NCI-H146 treated with DMSO at 0.1 percent for 48 hours (cell line): ENCODE measurements around the gene SNTB2.

Experiments
- DNase-seq: peaks from one replicate; lab custom pipeline; 2025; ENCODE audit not compliant: unreplicated experiment; lab: John Stamatoyannopoulos, UW

Gene SNTB2

DNA sequence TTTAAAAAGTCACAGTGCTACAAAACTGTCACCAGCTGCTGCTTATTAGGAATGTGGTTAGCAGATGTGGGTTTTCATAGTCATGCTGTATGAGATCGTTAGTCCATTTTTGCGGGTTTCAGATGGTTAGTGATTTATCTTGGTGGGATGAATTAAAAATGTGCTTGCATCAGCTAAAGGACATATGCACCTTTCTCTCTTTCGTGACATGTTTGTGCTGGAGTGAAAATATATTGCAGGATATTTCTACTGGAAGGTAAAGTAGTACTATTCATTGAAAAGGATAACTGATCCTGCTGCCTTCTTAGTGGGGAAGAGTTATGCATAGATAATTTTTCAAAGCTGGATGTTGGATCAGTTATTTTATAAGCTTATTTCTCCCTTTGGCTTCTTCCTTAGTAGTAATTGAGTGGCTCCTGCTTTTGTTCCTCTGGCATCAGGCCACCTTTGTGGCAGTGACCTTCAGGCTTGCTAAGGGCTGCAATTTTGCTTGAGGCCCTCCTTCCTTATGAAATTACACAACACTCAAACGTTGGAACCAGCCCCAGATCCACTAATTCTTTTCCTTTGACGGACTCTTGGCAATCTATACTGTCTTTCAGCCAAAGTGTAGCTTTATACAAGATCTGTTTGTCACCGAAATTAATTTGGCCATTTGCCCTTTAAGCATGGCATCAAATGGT, 7.5 kb upstream of the SNTB2 start:
- no peak for DNase-seq

- no peak for DNase-seq
Measured at GRCh38 chr16:69180011-69180338, 7.0 kb upstream of the SNTB2 start.

- DNase-seq, result no peak
Measured at GRCh38 chr16:69182730-69183416, 4.1 kb upstream of the SNTB2 start.

DNA sequence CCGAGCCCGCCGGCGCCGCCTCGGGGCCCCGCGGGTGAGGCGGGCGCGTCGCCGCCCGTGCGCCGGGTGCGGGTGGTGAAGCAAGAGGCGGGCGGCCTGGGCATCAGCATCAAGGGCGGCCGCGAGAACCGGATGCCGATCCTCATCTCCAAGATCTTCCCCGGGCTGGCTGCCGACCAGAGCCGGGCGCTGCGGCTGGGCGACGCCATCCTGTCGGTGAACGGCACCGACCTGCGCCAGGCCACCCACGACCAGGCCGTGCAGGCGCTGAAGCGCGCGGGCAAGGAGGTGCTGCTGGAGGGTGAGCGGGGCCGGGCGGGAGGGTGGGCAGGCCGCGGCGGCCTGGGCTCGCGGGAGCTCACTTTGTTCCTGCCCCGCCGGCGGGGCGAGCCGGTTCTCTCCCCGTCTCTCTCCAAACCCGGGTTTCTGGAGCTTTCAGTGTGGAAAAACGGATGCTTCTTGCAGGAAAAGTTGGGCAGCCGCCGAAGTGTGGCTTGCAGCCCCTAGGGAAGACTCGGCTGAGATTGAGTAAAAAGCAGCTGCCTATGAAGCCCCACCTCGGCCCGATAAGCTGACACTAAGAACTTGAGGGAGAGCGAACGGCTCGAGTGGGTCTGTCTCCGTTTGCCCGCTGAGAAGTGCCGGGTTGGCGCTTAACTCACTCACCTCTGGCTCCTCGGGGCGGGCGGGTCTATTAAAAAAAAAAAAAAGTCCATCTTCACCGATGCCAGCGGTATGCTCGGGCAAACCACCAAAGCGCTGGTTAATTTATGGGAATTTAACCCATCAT, 677 bp downstream of the SNTB2 start:
- no peak for DNase-seq

DNA sequence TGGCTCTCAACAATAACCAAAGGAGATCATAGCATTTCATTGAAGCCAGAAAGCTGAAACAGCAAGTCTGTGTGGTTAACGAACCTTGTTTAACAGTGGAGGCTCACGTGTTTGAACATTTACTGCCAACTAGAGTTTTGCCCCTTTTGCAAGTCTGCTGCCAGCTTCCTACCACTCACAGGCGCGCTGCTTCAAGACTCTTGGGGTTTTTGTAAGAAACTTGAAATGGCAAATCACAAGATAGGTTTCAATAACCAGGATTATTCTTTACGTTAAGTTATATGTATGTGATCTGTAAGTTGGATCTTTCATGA, 1.2 kb downstream of the SNTB2 start:
- no peak for DNase-seq

- DNase-seq, result no peak
Measured at GRCh38 chr16:69188716-69189115, 1.8 kb downstream of the SNTB2 start.

DNA sequence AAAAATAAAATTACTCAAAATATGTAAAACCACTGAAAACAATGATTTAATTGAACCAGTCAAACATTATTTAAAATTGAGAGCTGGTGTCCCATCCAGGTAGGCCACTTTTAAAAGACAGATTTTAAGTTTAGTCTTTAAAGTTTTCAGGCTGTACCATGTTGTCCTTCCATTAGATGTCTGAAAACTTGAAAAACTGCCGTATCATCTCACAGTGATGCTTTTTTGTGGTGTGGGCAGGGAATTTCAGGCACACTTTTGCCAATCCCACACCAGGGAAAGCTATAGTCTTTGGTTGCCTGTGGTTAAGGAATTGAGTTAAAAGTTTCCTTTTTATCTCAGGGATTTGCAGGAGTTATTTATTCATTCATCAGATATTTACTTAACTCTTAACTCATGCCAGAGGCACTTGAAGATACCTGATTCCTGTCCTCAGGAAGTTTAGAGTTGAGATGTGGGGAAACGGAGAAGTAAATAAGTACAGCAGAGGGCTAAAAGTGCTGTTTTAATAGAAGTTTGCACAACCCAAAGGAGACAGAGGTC, 3.2 kb downstream of the SNTB2 start:
- DNase-seq, result no peak

- DNase-seq, result no peak
Measured at GRCh38 chr16:69190598-69190997, 3.6 kb downstream of the SNTB2 start.

DNA sequence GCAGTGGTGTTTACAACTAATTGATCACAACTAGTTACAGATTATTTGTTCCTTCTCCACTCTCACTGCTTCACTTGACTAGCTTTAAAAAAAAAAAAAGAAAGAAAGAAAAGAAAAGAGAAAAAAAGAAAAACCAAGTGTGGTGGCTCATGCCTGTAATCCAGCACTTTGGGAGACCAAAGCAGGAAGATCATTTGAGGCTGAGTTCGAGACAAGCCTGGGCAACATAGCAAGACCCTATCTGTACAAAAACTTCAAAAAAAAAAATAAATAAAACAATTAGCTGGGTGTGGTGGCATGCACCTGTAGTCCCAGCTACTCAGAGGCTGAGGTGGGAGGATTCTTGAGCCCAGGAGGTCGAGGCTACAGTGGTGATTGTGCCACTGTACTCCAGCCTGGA, 4.2 kb downstream of the SNTB2 start:
- no peak for DNase-seq

- DNase-seq, result no peak
Measured at GRCh38 chr16:69193855-69194254, 6.9 kb downstream of the SNTB2 start.

- DNase-seq, result no peak
Measured at GRCh38 chr16:69194488-69194887, 7.5 kb downstream of the SNTB2 start.

GRCh38 chr16:69195369-69196029, 8.5 kb downstream of the SNTB2 start:
- DNase-seq, result no peak

DNA sequence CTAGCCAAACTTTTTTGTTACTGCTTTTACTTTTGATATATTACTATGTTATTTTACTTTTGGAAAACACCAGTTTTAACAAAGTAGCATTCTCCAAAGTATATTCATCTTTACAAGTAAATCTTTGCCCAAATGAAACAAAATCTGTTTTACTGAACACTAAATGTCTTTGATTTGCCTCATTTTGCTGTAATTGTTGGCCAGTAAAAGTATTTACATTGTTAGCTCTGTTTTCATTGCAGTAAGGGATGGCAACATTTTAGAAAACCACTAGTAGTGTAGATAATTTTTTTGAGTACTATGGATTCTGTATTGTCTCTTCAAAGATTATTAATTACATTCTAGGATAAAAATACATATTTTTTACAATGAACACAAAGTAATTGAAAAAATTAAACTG, 10.6 kb downstream of the SNTB2 start:
- DNase-seq, result no peak

- no peak for DNase-seq
Measured at GRCh38 chr16:69199382-69199781, 12.4 kb downstream of the SNTB2 start.

DNA sequence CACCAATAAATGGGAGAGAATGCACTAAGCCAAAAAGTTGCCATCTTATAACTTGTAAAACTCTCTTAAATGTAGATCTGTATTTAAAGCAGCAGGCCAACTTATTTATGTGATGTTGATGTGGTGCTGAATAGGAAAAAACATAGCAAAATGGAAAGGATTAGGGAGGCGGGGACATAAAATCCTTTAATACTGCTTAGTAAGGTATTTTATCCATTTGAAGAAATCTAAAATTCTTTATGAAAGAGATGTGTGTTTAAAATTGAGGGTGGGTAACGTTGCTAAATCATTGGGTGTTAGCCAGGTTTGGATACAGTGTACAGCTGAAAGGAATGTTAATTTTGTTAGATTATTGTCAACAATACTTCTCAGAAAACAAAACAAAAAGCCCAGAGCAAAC, 14.3 kb downstream of the SNTB2 start:
- no peak for DNase-seq

GRCh38 chr16:69201787-69202186, 14.8 kb downstream of the SNTB2 start:
- DNase-seq, result no peak

DNA sequence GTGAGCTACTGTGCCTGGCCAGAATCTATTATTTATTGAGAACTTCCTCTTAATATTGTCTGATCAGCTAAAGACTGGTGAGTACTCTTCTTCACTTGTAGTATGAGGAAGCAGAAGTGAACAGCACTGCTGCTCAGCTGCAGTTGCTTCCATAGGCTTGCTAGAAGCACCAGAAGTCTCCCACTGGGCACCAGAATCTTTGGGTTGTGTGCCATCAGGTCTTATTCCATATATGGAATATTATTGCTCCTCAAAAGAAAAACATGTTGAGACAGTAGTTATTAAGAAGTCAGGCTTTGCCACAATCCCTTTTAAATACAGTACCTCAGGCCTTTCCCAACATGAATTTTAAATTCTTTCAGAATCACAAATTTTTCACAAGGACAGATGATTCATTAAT, 17.2 kb downstream of the SNTB2 start:
- DNase-seq, result no peak

DNA sequence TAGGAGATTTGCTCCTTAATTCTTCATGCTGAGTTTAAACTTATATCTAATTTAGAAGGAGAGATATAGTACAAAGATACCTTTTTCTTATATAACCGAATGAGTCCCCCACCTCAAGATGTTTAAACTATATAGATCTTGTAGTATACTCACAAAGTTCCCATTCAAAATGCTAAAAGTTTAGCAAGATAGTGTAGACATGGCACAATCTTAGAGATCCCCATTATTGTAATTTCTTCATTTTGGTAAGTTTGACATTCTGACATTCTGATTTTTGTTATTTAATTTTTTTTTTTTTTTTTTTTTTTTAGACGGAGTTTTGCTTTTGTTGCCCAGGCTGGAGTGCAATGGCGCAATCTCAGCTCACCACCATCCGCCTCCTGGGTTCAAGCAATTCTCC, 22.8 kb downstream of the SNTB2 start:
- DNase-seq, result no peak

GRCh38 chr16:69217433-69217832, 30.5 kb downstream of the SNTB2 start:
- DNase-seq, result no peak

DNA sequence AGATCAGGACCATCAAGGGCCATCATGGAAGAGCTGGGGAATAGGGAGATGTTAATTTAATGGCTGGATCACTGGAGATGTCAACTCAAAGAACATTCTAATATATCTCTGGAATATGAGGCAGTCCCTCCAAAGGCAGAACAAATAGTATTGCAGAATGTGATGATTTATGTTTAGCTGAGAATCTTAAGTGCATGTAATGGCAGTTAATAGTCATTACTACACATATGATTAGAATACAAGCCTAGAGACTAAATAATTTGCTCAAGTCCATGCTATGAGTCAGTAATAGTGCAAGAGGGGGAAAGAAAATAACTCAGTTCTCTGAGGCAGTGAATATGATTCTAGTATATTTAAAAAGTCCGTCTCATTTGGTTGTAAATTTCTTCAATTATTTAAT, 32.3 kb downstream of the SNTB2 start:
- no peak for DNase-seq

DNA sequence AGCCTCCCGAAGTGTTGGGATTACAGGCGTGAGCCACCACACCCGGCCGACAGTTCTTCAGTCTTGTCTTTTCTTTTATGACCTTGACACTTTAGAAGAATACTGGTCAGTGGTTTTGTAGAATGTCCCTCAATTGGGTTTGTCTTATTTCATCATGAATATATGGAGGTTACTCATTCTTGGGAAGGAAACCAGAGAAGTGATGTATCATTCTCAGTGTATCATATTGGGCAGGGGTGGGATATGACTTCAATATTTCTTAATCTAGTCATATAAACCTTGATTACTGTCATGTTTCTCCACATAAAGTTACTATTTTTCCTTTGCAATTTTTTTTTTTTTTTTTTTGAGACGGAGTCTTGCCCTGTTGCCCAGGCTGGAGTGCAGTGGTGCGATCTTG, 36.9 kb downstream of the SNTB2 start:
- no peak for DNase-seq

DNA sequence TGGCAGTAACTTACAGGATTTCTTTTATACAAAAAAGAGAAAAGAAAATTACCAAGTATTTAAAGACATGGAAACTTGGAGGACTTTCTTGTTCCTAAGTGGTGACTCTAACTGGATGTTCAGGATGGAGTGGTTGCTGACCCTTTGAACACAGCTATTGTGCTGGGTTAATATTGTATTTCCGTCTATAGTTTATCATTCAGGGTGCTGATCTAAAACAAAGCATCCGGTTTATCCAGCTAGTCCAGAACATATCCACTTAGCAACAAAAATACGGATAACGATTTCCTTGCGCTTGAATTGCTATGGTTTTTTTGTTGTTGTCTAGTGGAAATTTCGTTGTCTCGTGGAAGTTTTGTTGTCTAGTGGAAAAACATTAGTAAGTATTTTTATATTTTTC, 38.2 kb downstream of the SNTB2 start:
- no peak for DNase-seq
